ENCODE data around the gene CRK.
A peak's percentile ranks its signal among the peaks of the same experiment; 100 is the strongest.

The CRK gene

GRCh38 chr17:1455797-1456599, at the start of gene CRK:
Gene CRK, minus strand, starts transcription at chr17:1456232. Its CDS starts 115 bp downstream, at chr17:1456117.
- DNase-seq = peak; percentile 98

GRCh38 chr17:1505586-1505985, 49.6 kb upstream of the CRK start:
- no peak for DNase-seq

GRCh38 chr17:1504866-1505265, 48.8 kb upstream of the CRK start:
- no peak for DNase-seq

GRCh38 chr17:1503699-1504098, 47.7 kb upstream of the CRK start:
- no peak for DNase-seq

- DNase-seq = no peak
These were observed 42.8 kb upstream of the CRK start for GRCh38 chr17:1498869-1499268.

- DNase-seq = no peak
These were observed 42.2 kb upstream of the CRK start for GRCh38 chr17:1498233-1498632.

GRCh38 chr17:1497831-1498230, 41.8 kb upstream of the CRK start:
- no peak for DNase-seq

GRCh38 chr17:1496869-1497268, 40.8 kb upstream of the CRK start:
- DNase-seq = no peak

- no peak for DNase-seq
These were observed 39.4 kb upstream of the CRK start for GRCh38 chr17:1495265-1495989.

- DNase-seq = no peak
These were observed 38.8 kb upstream of the CRK start for GRCh38 chr17:1494736-1495253.

GRCh38 chr17:1494203-1494602, 38.2 kb upstream of the CRK start:
- no peak for DNase-seq

- DNase-seq = no peak
These were observed 37.4 kb upstream of the CRK start for GRCh38 chr17:1493291-1493980.

GRCh38 chr17:1492249-1493206, 36.5 kb upstream of the CRK start, which contains the start of gene MYO1C:
Gene MYO1C, minus strand, starts transcription at chr17:1492686. Its CDS starts 199 bp downstream, at chr17:1492487.
- no peak for DNase-seq

GRCh38 chr17:1491443-1492248, 35.6 kb upstream of the CRK start:
- no peak for DNase-seq

GRCh38 chr17:1490643-1491442, 34.8 kb upstream of the CRK start:
- peak; percentile 56 for DNase-seq

GRCh38 chr17:1488826-1489270, 32.8 kb upstream of the CRK start:
- DNase-seq = no peak

- peak; percentile 49 for DNase-seq
These were observed 32.1 kb upstream of the CRK start for GRCh38 chr17:1487939-1488825.

- peak; percentile 81 for DNase-seq
These were observed 31.0 kb upstream of the CRK start for GRCh38 chr17:1486802-1487695.

All from stimulated activated CD4-positive, alpha-beta T cell treated with anti-CD3 and anti-CD28 coated beads, Interleukin-1b, Interleukin-23, amount 100 ng/mL, for 48 hours (primary cell).